Adrenal gland (tissue), 12 donors: ENCODE results near the gene TMPRSS4. TPM values are rescaled to one million over a fixed set of nuclear protein-coding genes. Genes with fewer than 3 reads are reported as not detected.

Experiments used
- DNase-seq, 7 donors: peaks; one replicate each; pipeline ENCODE4 v3.0.0-alpha.2; 2019 to 2020
- H3K27ac ChIP-seq, 5 donors: fragments of 200-600 bp; sonication (generic) in 4 of 5; 1 replicate in 3 of 5; 2 replicates in 2 of 5; pipeline versions ENCODE4 v1.5.1 to v1.8.0; 2016 to 2020; ENCODE audit warnings: mild to moderate bottlenecking in 1 of 5
- H3K27me3 ChIP-seq: fragments of 200-600 bp; 2 replicates; pipeline ENCODE4 v1.8.0; 2021
- H3K36me3 ChIP-seq, 2 donors: fragments of 200-600 bp; replicated peaks in 1 of 2; 1 replicate in 1 of 2; 2 replicates in 1 of 2; pipeline versions ENCODE4 v1.5.1 to v1.8.0; 2018 to 2022
- H3K4me1 ChIP-seq, 2 donors: fragments of 200-600 bp; replicated peaks in 1 of 2; 1 replicate in 1 of 2; 2 replicates in 1 of 2; pipeline versions ENCODE4 v1.5.1 to v1.8.0; 2018 to 2021
- H3K4me3 ChIP-seq, 4 donors: fragments of 200-600 bp; sonication (generic) in 3 of 4; one replicate each; pipeline ENCODE4 v1.5.1; 2016 to 2018
- H3K9me3 ChIP-seq, 3 donors: fragments of 200-600 bp; sonication (generic) in 1 of 3; replicated peaks in 1 of 3; 1 replicate in 2 of 3; 2 replicates in 1 of 3; pipeline versions ENCODE4 v1.5.1 to v1.8.0; 2016 to 2021
- POLR2A ChIP-seq, 2 donors: fragments of 450-650 bp; IDR thresholded peaks; one replicate each; pipeline ENCODE4 v1.6.1; 2017; ENCODE audit warnings: antibody characterized with exemption in 2 of 2, mild to moderate bottlenecking in 2 of 2, moderate library complexity in 1 of 2
- WGBS, 4 donors: extraction: QIAGEN DNeasy Blood & Tissue Kit in 2 of 4; methylation state at CpG; one replicate each; pipeline versions ENCODE4 v1.1.5 to v1.1.7; 2013 to 2017; 5-methylcytosine and 5-hydroxymethylcytosine counted together
- intact Hi-C, 2 donors: fragments of 100-400 bp; cut with DNase I; formaldehyde crosslinking; loops; one replicate each; pipeline versions ENCODE4 v1.14.1 to v1.15.0; 2022 to 2023
- polyA plus RNA-seq, 3 donors: library from polyadenylated mRNA; stranded (reverse); fragments of 200-250 nt in 2 of 3; fragments of 350-450 nt in 1 of 3; fragmentation: Illumina TruSeq in 1 of 3; extraction: RNeasy Lipid Tissue Mini Kit (QIAGEN cat#74804) in 1 of 3; gene quantifications; one replicate each; pipeline ENCODE4 v1.2.3, GENCODE V29; 2013 to 2014
- total RNA-seq, 9 donors: library from RNA; depleted of rRNA in 4 of 9; stranded (reverse); fragments of >200 nt in 4 of 9; fragments of 120-200 nt in 1 of 9; fragmentation: NEBNext Ultra II Directional in 1 of 9; extraction: Animal tissue kit (Norgen Biotek cat#: 25700) in 1 of 9; gene quantifications; one replicate each; pipeline versions ENCODE4 v1.1.0 to v1.2.4, GENCODE V29; 2013 to 2023
- TF ChIP-seq, protein P1 (sequence below), 6 experiments: fragments of 450-650 bp in 4 of 6; fragments of 200-600 bp in 2 of 6; sonication (generic) in 1 of 6; IDR thresholded peaks; 1 replicate in 5 of 6; 2 replicates in 1 of 6; pipeline versions ENCODE4 v1.5.1 to v1.8.0; 2016 to 2021; ENCODE audit warnings: antibody characterized with exemption in 6 of 6, mild to moderate bottlenecking in 2 of 6, moderate library complexity in 1 of 6
- donor health status: healthy with polysubstance abuse.
- donor health status: Bipolar disorder and iron deficiency.
- donor health status: DM: yes; HTN: yes; CAD: no.
- donor health status: DM: no; HTN: no; CAD: no.
- donor health status: DM: no; HTN: no; CAD: no.
- donor health status: DM: yes; HTN: yes; CAD: no.

Gene TMPRSS4
- total and polyA plus RNA-seq, 12 donors = 0.13 to 0.43 (median 0.27) TPM; not detected in 8

DNA sequence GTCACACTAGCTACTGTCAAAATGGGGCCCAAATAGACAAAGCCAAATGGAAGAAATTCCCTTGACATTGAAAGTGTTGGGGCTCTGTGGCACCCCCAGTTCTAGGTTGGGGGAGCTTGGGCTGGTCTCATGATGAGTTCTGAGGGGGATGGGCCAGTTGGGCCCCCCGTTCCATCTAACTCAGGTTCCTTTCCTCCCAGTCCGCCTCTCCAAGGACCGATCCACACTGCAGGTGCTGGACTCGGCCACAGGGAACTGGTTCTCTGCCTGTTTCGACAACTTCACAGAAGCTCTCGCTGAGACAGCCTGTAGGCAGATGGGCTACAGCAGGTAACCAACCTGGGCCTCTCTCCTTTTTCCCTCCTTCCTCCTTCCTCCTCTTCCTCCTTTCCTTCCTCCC is 27.6 kb downstream of the TMPRSS4 start:
- intact Hi-C loops = no loop called here

GRCh38 chr11:118105657-118106305 is 28.9 kb downstream of the TMPRSS4 start:
- H3K9me3 ChIP-seq = no peaks in the 10 kb centered on the region
- H3K36me3 ChIP-seq = no peaks in the 10 kb centered on the region
- H3K4me3 ChIP-seq = no peak overlapping the region
- no peaks in the 10 kb centered on the region for H3K4me1 ChIP-seq
- no peak for DNase-seq
- H3K27ac ChIP-seq = no peak overlapping the region
- intact Hi-C loops = no loop called here
- no peaks in the 10 kb centered on the region for H3K27me3 ChIP-seq
- TF ChIP-seq POLR2A (IDR thresholded peaks at IDR 0.05) = no peak
- TF ChIP-seq, protein P1, sequence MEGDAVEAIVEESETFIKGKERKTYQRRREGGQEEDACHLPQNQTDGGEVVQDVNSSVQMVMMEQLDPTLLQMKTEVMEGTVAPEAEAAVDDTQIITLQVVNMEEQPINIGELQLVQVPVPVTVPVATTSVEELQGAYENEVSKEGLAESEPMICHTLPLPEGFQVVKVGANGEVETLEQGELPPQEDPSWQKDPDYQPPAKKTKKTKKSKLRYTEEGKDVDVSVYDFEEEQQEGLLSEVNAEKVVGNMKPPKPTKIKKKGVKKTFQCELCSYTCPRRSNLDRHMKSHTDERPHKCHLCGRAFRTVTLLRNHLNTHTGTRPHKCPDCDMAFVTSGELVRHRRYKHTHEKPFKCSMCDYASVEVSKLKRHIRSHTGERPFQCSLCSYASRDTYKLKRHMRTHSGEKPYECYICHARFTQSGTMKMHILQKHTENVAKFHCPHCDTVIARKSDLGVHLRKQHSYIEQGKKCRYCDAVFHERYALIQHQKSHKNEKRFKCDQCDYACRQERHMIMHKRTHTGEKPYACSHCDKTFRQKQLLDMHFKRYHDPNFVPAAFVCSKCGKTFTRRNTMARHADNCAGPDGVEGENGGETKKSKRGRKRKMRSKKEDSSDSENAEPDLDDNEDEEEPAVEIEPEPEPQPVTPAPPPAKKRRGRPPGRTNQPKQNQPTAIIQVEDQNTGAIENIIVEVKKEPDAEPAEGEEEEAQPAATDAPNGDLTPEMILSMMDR (IDR thresholded peaks at IDR 0.05) = no peak
- WGBS, 4 donors = 72 to 86% (median 77%) methylated on average over 4 of the region's 4 CpGs

More for the DNA sequence above, 27.6 kb downstream of the TMPRSS4 start:
- Histone ChIP-seq H3K36me3 (no peaks in the 10 kb centered on the region), H3K4me1 (no peaks in the 10 kb centered on the region), H3K27me3 (no peaks in the 10 kb centered on the region), H3K4me3 (no peak overlapping the region), H3K27ac (no peak overlapping the region), H3K9me3 (no peaks in the 10 kb centered on the region)
- WGBS, 4 donors = 91 to 99% (median 95%) methylated on average over 6 of the region's 6 CpGs
- no peak for TF ChIP-seq POLR2A (IDR thresholded peaks at IDR 0.05)
- TF ChIP-seq, protein P1 (IDR thresholded peaks at IDR 0.05) = no peak
- no peak for DNase-seq

DNA sequence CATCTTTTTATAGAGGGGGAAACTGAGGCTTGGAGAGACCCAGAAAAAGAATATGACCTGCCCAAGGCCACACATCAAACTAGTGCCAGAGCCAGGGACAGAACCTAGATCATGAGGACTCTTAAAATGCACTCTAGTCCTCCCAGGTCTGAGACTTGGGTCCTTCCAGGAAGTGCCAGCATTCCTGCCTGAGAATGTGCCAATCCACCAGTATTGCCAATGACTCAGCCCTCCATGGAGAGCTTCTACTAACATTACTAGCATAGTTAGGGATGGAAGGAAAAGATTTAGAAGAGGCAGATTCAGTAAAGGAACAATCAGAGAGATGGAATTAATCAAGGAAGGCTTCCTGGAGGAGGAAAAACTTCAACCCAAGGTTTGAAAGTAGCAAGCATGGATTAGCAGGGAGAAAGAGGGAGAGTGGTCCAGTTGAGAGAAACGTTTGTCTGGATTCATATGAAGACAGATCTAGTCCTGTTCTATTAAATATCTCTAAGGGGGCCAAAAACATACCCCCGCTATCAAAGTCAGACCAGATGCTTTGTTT is 30.0 kb downstream of the TMPRSS4 start:
- intact Hi-C loops = no loop called here
- Histone ChIP-seq H3K4me1 (no peaks in the 10 kb centered on the region), H3K4me3 (no peak overlapping the region), H3K9me3 (no peaks in the 10 kb centered on the region), H3K27ac (no peak overlapping the region), H3K36me3 (no peaks in the 10 kb centered on the region), H3K27me3 (no peaks in the 10 kb centered on the region)
- TF ChIP-seq POLR2A (IDR thresholded peaks at IDR 0.05) = no peak
- TF ChIP-seq, protein P1 (IDR thresholded peaks at IDR 0.05) = no peak
- no peak for DNase-seq
- 70 to 85% (median 73%) methylated on average over 2 of the region's 2 CpGs for WGBS, 4 donors

- intact Hi-C loops = no loop called here
- Histone ChIP-seq H3K27ac (peak overlapping the region in 1 of 5 donors; percentile 22), H3K9me3 (no peaks in the 10 kb centered on the region), H3K4me1 (no peaks in the 10 kb centered on the region), H3K4me3 (no peak overlapping the region), H3K27me3 (no peaks in the 10 kb centered on the region), H3K36me3 (no peaks in the 10 kb centered on the region)
- no peak for DNase-seq
- TF ChIP-seq, protein P1 (IDR thresholded peaks at IDR 0.05) = no peak
- no peak for TF ChIP-seq POLR2A (IDR thresholded peaks at IDR 0.05)
- WGBS, 4 donors = 64 to 83% (median 75%) methylated on average over 2 to 5 of the region's 5 CpGs
Measured at GRCh38 chr11:118108513-118108912, 31.6 kb downstream of the TMPRSS4 start.
